GM18526 (cell line): ENCODE measurements around the gene IFNLR1.

Source experiments
- POLR2A ChIP-seq: IDR thresholded peaks from 3 replicates; pipeline ENCODE4 v1.6.1; 2011; ENCODE audit not compliant: insufficient read length; ENCODE audit errors: extremely low read depth

The IFNLR1 gene

DNA sequence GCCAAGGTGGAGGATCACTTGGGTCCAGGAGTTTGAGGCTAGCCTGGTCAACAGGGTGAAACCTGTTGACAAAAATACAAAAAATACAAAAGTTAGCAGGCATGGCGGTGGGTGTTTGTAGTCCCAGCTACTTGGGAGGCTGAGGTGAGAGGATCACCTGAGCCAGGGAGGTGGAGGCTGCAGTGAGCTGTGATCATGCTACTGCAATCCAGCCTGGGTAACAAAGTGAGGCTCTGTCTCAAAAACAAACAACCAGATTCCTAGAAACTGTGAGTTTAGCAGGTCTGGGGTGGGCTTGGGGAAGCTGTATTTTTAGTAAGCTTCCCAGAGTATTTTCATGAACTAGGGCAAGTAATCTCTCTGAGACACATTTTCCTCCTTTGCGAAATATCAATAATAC is 70.0 kb downstream of the IFNLR1 start:
- no peak for TF ChIP-seq POLR2A

DNA sequence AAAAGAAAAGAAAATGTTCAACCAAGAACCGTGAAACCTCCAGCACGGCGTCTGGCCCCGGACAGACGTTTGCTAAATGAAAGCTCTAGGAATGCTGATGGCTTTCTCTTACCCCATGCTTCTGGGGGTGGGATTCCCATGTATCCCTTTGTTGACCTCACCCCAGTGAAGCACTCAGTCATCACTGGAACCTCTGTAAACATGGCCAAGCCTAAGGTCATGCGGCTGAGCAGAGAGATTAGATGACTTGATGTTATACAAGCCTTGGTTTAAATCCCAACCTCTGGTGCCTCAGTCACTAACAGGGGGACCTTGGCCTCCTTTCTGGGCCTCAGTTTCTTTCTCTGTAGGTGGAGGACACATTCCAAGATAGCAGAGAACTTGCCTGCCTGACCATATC is 72.3 kb downstream of the IFNLR1 start:
- TF ChIP-seq POLR2A = no peak

DNA sequence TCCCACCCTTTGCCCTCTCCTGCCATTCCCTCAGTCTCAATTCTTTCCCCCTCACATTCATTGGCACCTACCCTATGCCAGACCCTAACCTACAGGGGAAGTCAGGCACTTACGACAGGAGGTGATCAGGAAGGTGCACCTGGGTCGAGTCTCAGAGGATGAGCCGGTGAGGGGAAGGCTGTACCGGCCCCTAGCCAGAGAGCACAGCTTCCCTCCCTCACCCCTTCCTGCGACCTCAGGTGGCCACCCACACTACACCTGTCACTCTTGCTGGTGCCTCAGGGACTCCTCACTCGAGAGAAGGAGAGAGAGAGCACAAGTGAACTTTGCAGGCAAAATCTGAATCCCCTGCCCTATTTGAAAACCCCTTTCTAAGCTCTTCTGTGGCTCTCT is 73.5 kb downstream of the IFNLR1 start:
- no peak for TF ChIP-seq POLR2A

DNA sequence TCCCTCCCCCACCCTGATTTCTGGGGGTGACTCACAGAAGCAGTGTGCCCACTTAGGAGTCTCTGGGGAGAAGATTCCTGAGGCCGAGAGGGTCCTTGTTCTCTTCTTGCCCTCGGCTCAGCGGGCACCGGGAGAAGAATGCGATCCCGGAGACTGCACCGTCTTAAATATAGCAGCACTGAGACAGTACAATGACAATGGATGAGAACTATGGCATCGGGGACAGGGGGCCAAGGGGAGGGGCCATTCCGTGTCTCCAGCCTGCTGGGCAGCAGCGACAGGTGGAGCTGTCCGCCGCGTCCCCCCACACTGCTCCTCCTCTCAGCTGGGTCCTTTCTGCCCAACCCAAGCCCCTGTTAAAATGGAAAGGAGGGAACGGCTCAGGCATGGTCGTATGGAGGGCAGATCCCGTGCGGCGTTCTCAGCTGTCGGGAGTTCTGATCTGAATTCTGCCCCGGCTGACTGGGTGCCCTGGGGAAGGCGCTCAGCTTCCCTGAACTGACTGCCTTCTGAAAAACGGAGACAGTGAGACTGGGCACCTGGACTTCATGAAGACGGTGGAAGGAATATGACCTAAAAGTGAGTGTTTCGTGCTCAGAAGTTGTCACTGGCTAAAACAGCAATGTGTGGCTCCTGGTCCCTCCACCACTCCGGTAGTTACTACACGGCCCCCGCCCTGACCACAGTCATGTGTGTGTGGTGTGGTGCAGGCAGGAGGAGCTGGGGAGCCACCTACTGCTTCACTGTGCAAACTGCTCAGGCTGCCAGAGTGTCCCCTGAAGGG is 74.9 kb downstream of the IFNLR1 start, which contains the start of gene MYOM3:
MYOM3 (minus strand) TSS at position 140 of the 784 bp plus-strand sequence. CDS start 3,499 bp downstream, outside the sequence.
- no peak for TF ChIP-seq POLR2A

DNA sequence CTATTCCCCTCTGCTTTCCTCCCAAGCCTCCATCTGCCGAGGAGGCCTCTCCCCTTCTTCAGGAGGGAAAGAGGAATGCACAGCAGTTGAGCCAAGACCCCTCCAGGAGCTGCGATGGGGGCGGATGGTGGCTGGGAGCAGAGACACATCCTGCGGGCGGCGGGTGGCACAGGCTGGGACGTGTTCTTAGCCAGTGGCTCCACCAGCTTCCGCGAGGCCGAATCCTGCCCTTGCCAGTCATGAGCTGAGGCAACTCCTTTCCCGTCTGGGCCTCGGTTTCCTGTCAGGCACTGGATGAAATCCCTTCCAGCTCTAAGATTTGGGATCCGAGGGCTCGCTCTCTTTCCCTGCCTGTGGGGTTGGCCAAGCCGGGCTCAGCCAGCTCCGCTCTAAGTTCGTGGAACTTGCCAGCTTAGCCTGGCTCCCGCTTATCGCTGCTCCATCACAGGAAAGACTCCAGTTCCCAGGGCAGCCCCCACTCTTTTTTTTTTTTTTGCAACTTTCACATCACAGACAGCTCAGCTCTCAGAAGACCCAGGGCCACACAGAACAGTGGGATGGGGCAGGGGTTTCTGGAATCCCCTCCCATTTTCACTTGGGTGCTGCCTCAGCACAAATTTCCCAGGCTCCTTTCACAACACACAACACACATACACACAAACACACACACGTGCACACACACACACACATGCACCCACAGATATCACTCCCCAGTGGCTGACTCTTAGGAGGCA is 75.7 kb downstream of the IFNLR1 start:
- TF ChIP-seq POLR2A = no peak

DNA sequence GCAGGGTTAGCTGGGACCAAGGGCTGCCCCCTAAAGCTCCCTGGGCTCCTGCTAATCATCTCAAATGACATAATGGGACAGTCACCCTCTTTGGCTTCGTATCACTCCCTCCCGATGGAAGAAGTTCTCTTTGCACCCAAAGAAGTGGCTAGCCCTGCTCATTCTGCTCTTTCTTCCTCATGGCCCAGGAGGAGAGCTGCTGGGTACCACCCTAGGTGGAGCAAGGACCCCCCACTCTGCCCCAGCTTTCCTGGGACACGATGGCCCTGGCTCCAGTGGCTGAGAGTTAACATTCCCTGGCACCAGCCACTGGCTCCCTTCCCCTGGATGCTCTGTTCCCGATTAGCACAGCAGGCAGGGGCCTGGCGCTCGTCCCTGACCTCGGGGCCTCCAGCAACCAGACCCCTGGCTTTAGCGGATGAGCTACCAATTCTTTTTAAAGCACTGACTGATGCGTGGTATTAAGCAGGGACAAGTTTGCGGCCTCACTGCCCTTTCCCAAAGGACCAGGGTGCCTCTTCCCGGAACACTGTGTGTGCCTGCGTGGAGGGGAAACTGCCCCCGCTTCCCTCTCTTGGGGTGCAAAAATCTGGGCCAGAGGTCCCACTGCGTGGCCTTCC is 76.3 kb downstream of the IFNLR1 start:
- TF ChIP-seq POLR2A = no peak

DNA sequence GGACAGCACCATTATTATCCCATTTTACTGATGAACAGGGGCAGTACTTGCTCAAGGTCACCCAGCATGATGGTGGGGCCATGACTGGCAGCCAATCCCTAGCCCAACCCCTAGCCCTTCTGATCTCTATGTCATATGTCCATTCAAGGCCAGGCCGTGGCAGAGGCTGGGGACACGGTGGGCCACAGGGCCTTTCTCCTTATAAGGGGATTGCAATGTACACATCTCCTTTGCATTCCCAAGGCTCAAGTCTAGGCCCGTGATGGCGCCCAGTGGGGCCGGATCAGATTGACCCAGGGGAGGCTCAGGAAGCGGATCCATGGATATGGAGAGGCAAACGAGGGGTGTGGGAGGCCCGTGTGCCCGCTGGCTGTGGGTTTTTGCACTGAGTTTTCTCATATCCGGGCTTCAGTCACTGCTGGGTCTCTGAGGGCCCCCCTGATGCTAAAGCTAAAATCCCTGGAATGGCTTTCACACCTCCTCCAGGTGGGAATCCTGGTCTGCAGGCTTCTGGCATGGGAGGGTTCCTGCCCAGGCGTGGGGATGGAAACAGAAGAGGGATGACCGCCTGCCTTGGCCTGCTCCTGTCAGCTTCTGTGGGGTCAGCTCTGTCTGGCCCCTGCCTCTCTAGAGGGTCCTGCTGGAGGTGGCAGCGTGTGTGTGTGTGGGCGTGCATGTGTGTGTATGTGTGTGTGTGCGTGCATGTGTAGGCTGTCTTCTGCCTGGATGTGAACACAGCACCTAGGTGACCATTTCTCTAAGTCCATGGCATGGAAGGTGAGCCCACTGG is 77.2 kb downstream of the IFNLR1 start:
- TF ChIP-seq POLR2A = no peak

DNA sequence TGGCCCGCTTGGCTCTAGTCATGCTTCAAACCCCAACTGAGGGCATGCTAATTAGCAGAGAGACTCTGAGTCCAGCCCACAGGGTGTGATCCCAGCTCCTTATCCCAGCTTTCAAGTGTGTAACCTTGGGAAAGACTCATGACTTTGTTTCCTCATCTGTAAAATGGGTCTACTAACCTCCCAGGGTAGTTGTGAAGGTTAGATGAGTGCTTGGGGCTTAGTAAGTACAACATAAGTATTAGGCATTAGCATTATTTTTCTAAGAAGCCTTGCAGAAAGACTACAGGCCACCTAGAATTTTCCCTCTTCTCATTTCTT is 78.0 kb downstream of the IFNLR1 start:
- no peak for TF ChIP-seq POLR2A

DNA sequence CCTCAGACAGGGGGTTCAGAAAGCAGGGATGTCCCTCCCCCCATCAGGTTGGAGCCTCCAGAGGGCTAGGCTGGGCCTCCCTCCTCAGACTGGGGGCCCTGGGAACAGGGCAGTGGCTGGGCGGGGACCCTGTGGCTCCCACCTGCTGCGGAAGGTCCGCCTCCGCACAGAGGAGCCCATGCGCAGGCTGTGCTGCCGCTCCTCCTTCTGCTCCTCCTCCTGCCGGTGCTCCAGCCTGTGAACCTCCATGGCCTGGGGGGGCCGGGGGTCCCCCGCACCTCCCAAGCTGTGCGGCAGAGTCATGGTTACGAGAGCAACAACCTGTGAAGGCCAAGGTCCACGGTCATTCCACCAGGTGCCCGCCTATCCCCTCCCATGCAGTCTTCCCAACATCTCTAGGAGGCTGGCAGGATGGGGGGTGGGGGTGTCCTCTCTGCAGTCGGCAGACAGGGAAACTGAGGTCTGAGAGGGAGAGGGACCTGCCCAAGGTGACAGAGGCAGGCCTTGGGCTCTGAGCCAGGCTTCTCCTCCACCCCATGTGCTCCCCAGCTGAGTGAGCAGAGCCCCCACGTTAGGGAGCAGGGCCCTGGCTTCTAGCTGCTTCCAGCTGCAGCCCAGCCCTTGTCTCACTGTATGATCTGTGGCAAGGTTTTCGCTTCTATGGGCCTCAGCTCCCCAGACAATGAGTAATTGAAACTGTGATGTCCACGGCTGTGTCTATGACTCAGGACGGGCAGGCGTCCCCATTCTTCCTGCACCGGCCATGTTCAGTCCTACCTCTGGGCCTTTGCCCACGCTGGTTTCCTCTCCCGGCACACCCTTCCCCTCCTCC is 78.5 kb downstream of the IFNLR1 start:
- no peak for TF ChIP-seq POLR2A

DNA sequence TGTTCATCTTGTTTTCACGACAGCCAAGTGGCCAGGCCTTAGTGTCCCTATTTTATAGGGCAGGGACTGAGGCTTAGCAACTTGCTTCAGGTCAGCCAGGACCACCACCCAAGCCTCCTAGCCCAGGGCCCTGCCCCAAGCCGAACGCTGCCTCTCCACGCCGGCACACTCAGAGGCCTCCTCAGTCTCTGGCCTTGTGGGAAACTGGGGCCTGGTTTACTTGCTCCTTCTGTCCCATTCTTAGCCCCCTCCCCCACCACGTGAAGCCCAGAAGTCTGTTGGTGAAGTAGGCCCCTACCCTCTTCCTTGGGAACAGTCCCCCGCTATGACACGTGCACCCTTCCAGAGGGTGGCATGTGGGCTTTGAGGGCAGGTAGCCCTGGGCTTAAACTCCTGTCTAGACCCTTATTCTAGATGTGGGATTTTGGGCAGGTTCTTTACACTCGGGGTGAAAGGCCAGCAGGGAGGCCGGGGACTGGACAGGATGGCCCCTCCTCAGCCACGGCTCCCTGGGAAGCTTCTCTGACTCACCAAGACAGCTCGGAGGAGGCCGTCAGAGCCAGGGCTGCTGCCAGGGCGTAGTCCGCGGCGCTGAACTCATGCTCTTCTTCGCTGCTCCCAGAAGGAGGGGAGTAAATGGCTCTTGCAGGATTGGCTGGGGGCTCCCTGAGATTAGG is 79.5 kb downstream of the IFNLR1 start:
- TF ChIP-seq POLR2A = no peak

DNA sequence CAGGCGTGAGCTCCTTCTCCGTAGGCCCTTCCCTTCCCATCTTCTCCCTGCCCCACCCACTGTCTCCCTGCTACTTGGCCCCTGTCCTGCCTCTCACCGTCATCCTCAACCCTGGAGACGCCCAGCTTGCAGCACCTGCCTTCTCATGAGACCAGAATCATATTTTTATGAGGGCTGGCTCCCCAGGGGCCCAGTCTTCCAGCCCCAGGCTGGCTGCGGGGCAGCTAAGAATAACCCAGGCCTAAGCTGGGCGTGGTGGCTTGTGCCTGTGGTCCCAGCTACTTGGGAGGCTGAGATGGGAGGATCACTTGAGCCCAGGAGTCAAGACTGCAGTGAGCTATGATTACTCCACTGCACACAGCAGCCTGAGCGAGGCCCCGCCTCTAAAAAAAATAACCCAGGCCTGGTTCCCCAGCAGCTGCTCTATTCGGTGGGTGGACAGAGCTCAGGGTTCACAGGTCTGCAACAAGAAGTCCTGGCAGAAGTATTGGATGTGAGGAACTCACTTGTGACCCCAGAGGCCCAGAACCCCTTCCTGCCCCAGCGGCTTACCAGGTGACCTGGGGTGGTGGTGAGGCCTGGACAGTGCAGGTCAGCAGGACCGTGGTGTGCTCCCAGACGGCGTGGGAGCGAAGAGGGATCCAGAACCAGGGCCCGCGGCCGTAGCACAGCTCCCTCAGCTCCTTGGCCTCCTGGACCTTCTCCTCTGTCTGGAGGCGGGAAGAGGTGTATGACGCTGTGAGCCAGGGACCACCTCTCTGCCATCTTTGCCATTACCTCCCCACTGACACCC is 81.5 kb downstream of the IFNLR1 start:
- TF ChIP-seq POLR2A = no peak

DNA sequence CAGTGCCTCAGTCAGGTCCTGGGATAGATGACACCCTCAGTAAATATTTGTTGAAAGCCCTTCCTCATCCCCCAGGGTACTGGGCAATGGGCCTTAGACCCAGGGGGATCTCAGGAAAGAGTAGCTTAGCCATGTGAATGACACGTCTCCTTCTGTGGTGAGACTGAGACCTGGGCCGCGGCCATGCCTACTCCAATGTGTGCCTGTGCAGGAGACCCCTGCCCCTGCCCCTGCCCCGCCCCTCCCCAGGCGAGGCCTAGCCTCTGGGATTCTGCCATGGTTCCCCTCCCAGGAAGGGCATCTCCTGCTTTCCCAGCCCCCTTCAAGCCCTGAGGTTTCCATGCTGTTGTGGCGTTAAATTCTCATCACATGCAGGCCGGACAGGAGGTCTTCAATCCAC is 82.2 kb downstream of the IFNLR1 start:
- TF ChIP-seq POLR2A = no peak
